ENCODE results near the gene CX3CL1.

CX3CL1 gene

GRCh38 chr16:57407521-57408353 is 35.4 kb downstream of the CX3CL1 start:
- no peak for DNase-seq

- no peak for DNase-seq
These were observed 36.8 kb downstream of the CX3CL1 start for GRCh38 chr16:57409065-57409464.

DNA sequence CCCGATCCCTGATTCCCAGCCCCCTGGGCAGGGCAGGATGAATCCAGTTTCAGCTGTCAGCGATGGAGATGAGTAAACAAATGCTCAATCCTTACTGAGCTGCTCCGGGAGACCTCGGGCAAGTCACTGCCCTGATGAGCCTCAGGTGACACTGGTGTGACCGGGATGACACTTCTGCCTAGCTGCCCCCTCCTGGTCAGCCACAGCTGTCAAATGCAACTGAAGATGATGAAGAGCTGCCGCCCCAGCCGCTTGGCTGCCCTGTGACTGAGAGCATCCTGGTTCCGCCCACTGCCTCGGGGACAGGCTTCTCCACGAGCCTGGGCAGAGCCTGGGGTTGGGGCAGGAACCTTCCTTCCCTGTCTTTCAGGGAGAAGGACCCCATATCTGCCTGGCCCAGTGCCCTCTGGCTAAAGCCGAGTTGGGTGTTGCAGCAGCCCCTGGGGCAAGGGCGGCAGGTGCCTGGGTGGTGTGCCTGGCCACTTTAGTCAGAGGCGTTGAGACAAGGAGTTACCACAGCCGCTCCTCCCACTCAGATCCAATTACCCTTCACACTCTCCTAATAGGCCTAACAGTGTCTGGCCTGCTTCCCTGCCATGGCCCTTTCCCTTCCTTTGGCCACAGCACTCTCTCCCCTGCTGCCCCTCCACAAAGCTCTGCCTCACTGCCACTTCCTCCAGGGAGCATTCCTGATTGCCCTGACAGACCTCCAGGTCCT is 37.7 kb downstream of the CX3CL1 start:
- no peak for DNase-seq

DNA sequence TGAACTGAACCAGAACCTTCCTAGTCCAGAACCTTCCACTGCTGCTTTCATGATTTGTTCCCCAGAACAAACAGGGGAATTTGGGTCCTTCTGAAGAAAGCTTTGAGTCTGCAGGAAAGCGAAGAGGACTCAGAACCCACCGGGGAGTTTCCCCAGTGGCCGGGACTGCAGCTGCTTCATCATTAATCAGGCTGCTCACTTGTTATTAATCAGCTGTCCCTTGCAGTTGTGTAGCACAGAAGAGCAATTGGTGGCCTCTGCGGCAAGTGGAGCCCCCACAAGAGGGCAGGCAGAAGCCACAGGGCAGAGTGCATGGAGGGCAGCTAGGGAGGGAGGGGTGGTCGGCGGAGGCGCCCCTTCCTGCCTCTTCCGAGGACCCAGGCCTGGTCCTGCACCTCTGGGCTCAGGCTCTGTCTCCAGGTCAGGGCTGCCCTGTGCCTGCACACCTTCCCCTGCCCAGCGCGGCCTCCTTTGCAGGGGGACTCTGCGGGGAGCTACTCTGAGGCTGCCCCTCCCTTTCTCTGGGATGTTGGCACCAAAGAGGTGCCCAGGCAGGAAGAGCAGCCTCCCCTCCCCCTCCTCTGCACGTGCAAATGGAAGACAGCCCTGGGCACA is 39.2 kb downstream of the CX3CL1 start:
- DNase-seq = no peak

DNA sequence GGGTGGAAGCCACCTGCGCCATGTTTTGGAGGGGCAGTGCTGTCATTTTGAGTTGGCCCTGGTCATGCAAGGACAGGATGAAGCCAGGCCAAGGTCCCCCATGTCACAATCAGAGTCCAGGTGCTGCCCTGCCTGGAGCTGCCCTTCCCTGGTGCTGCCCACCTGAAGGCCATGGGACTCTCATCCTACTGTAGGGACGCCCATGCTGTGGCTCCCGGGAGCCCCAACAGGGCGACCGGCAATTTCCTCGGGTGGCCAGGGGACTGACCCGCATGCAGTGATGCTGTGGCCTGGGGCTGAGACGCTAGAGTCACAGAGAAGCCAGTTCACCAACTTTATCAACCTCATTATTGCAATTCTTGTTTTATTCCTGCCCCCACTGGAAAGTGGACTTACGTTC is 40.3 kb downstream of the CX3CL1 start:
- DNase-seq = no peak

DNA sequence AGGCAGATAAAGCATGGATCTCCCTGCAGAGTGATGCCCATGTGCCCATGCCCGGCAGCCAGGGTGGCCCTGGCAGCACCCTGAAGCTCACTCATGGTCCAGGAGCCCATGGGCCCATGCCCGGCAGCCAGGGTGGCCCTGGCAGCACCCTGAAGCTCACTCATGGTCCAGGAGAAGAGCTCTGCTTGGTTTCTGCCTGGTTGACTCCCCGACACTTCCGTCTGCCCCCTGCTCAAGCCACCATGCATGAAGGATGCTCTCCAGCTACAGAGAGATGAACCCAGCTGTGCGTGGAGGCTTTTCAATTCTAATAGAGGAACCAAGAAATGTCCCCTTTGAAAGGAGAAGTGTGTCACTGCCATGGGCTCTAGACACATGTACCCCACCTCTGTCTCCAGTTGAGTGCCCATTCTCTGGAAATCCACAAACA is 41.0 kb downstream of the CX3CL1 start:
- DNase-seq = no peak

- no peak for DNase-seq
These were observed 41.4 kb downstream of the CX3CL1 start for GRCh38 chr16:57413733-57414132.

GRCh38 chr16:57416084-57416483 is 43.8 kb downstream of the CX3CL1 start:
- no peak for DNase-seq

DNA sequence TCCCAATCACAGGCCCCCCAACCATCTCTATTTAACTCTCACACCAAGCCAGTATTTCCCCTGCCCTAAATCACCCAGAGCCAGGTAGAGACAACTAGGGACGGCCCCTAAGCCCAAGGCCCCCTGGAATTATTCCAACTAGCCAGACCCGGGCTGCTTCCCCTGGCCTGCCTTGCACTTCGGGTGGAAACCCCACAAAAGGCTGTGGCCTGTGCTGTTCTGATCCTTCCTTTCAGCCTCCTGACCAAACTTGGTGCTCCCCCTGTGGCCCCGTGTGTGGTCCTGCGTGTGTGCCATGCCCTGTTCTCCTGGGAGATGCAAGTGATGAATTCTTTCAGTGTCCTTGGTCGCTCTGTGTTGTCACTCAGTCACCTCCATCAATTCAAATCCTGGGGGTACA is 47.2 kb downstream of the CX3CL1 start:
- no peak for DNase-seq

- DNase-seq = peak; percentile 59
These were observed 50.0 kb downstream of the CX3CL1 start for GRCh38 chr16:57422026-57422944.

DNA sequence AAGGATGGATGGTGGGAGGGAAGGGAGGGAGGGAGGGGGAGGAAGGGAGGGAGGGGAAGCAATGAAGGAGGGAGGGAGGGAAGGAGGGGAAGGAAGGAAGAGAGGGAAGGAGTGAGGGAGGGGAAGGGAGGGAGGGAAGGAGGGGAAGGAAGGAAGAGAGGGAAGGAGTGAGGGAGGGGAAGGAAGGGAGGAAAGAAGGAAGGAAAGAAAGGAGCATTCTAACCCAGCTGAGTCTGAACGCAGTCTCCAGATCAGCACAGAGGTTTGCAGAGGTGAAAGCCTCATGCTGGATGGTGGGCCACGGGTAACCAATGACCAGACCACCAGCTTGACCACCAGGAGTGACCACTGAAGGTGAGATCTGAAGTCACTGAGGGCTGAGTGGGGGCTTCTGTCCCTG is 50.9 kb downstream of the CX3CL1 start:
- DNase-seq = no peak

GRCh38 chr16:57424583-57424982 is 52.3 kb downstream of the CX3CL1 start:
- no peak for DNase-seq

DNA sequence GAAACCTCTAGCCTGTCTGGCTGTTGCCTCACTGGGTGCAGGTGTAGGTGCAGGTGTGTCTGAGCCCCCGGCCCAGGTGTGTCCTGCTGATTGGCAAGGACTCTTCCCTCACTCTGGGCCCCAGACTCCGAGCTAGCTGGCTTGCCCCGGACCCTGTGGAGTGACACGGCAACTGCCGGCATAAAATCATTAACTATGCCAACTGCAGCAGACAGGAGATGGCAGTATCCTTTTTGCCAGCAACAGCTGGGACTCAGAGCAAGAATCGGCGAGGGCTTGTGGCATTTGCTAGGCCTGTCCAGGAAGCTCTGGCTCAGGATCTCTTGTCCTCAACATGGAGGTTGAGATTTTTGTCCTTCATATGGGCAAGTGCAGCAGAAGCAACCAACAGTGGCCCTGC is 54.1 kb downstream of the CX3CL1 start:
- no peak for DNase-seq

DNA sequence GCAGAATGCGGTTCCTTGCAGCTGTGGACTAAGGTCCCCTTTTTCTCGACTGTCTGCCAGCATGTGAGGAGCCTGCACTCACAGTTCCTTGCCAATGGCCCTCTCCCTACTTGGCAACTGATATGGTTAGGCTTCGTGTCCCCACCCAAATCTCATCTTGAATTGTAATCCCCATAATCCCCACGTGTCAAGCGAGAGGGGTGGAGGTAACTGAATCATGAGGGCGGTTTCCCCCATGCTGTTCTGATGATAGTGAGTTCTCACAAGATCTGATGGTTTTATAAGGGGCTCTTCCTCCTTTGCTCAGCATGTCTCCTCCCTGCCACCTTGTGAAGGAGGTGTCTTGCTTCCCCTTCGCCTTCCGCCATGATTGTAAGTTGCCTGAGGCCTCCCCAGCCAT is 55.0 kb downstream of the CX3CL1 start:
- no peak for DNase-seq

GRCh38 chr16:57427824-57428223 is 55.5 kb downstream of the CX3CL1 start:
- DNase-seq = no peak

DNA sequence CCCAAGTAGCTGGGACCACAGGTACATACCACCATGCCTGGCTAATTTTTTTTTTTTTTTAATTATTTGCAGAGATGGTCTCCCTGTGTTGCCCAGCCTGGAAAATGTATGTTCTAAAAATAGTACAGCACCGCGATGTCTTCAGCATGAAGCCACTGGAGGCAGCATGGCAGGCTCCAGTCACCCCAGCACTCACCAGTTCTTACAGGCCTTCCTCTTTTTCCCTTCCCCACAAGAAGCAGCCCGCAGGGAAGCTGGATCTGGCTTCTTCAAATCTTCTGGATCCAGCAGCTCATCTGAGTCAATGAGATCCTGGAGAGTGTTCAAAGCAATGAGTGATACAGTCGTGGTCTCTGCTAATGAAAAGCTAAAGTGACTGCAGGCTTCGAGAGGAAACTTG is 58.7 kb downstream of the CX3CL1 start:
- DNase-seq = no peak

DNA sequence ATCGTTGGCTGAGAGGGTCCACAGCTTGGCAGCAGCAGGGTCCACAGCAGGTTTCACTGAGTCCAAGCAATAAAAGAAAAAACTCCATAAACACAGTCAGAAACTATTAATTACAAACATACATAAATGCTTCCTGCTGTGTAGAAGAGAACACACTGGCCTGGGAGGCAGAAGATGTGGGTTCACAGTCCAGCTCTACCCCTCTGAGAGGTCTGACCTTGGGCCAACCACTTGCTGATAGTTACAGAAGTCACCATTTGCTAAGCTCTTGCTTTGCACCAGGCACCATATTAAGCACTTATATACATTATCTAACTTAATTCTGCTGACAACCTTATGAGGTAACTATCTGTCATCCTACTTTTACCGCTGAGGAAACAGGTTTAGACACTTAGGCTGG is 60.2 kb downstream of the CX3CL1 start:
- no peak for DNase-seq

- DNase-seq = no peak
These were observed 60.7 kb downstream of the CX3CL1 start for GRCh38 chr16:57432989-57433388.

DNA sequence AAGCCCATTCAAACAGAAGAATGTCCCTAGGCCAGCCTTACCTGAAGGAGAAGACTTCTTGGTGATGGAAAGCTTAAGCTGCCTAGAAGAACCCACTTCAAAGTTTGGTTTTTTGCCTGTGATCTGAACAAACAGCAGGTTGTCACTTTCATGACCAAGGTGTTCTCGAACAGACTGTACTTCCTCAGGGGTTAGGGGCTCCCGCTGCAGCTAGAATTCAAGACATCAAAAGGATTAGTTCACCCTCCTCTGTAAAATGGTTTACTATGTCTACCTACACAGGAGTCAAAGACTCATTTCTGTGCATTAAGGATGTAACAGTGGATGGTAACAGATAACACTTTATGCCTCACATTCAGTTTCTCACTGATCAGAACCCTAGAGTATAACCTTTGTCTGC is 61.7 kb downstream of the CX3CL1 start:
- DNase-seq = no peak
